DND-41 (cell line): ENCODE measurements around the gene FAM120A.

ENCODE experiments used
- ATAC-seq: fragments of 200-7000 bp; cut with Tn5 transposase; 3 replicates; pipeline ENCODE4 v1.9.1; 2021; ENCODE audit warnings: low read depth; ENCODE audit not compliant: insufficient read depth
- DNase-seq: peaks from one replicate; pipeline ENCODE4 v3.0.0-alpha.2; 2020
- H2AFZ ChIP-seq: 2 replicates; pipeline ENCODE4 v1.6.0; 2012; ENCODE audit warnings: low read depth, low read length
- H3K27ac ChIP-seq: 2 replicates; pipeline ENCODE4 v1.5.1; 2012; ENCODE audit warnings: low read length, inconsistent platforms
- H3K27me3 ChIP-seq: fragments of 200-600 bp; sonication (generic); 2 replicates; pipeline ENCODE4 v1.6.0; 2012; ENCODE audit warnings: low read length, mild to moderate bottlenecking, inconsistent platforms; ENCODE audit not compliant: insufficient read depth, poor library complexity
- H3K36me3 ChIP-seq: 2 replicates; pipeline ENCODE4 v1.5.1; 2012; ENCODE audit warnings: low read length, inconsistent platforms; ENCODE audit not compliant: insufficient read depth
- H3K4me1 ChIP-seq: 2 replicates; pipeline ENCODE4 v1.5.1; 2012; ENCODE audit warnings: mild to moderate bottlenecking, low read length; ENCODE audit not compliant: insufficient read depth
- H3K4me2 ChIP-seq: 2 replicates; pipeline ENCODE4 v1.6.0; 2012; ENCODE audit warnings: mild to moderate bottlenecking, moderate library complexity, low read length, inconsistent platforms; ENCODE audit not compliant: insufficient read depth
- H3K4me3 ChIP-seq, 2 experiments: fragments of 200-600 bp in 1 of 2; shearing (Covaris generic) in 1 of 2; 2 replicates each; pipeline ENCODE4 v1.5.1; 2012 to 2016; ENCODE audit warnings: inconsistent platforms in 2 of 2, low read length in 2 of 2, mild to moderate bottlenecking in 2 of 2, low read depth in 1 of 2, moderate library complexity in 1 of 2
- H3K79me2 ChIP-seq: 2 replicates; pipeline ENCODE4 v1.6.0; 2012; ENCODE audit warnings: low read length, inconsistent platforms; ENCODE audit not compliant: insufficient read depth
- H3K9ac ChIP-seq: 2 replicates; pipeline ENCODE4 v1.6.0; 2012; ENCODE audit warnings: low read depth, mild to moderate bottlenecking, inconsistent platforms, low read length, moderate library complexity
- H3K9me3 ChIP-seq: 2 replicates; pipeline ENCODE4 v1.5.1; 2012; ENCODE audit warnings: low read length, moderate library complexity, mild to moderate bottlenecking, inconsistent platforms; ENCODE audit not compliant: insufficient read depth, severe bottlenecking
- H4K20me1 ChIP-seq: 2 replicates; pipeline ENCODE4 v1.6.0; 2012; ENCODE audit warnings: low read length; ENCODE audit not compliant: insufficient read depth
- CTCF ChIP-seq: IDR thresholded peaks from 2 replicates; pipeline ENCODE4 v1.5.1; 2012; ENCODE audit warnings: borderline replicate concordance, low read length, moderate library complexity, mild to moderate bottlenecking; ENCODE audit not compliant: poor library complexity, severe bottlenecking; ENCODE audit errors: extremely low read depth
- EZH2 ChIP-seq: IDR thresholded peaks from 3 replicates; pipeline ENCODE4 v1.6.1; 2012; ENCODE audit warnings: borderline replicate concordance, low read depth, mild to moderate bottlenecking, moderate library complexity, low read length, inconsistent platforms; ENCODE audit not compliant: severe bottlenecking

The FAM120A gene

GRCh38 chr9:93496285-93496684 is 44.8 kb downstream of the FAM120A start:
- Histone ChIP-seq H3K4me3 (no peak overlapping the region), H3K79me2 (peaks cover 63% of the 10 kb centered on the region), H2AFZ (no peak overlapping the region), H3K27me3 (no peaks in the 10 kb centered on the region), H3K27ac (no peak overlapping the region; the same call in 1 of the 2 replicates), H3K4me1 (peaks cover 27% of the 10 kb centered on the region), H3K4me2 (no peak overlapping the region), H3K9me3 (no peaks in the 10 kb centered on the region), H3K9ac (no peak overlapping the region), H3K36me3 (peaks cover 92% of the 10 kb centered on the region), H4K20me1 (peaks cover 16% of the 10 kb centered on the region)
- ATAC-seq (no peak), DNase-seq (no peak)
- no peak for TF ChIP-seq CTCF
- TF ChIP-seq EZH2: no peak

GRCh38 chr9:93500571-93501298 is 49.2 kb downstream of the FAM120A start:
- DNase-seq (no peak), ATAC-seq (peak; percentile 54; the same call in 2 of the 3 replicates)
- Histone ChIP-seq H3K27ac (peak overlapping the region; percentile 70), H2AFZ (no peak overlapping the region), H3K9me3 (no peaks in the 10 kb centered on the region), H3K9ac (peak overlapping the region; percentile 42), H3K4me3 (peak overlapping the region; percentile 6 to 51; a peak in 3 of 4 replicates), H3K36me3 (peaks cover 85% of the 10 kb centered on the region), H3K79me2 (peaks cover 64% of the 10 kb centered on the region), H4K20me1 (peaks cover 11% of the 10 kb centered on the region), H3K4me2 (peak overlapping the region; percentile 71), H3K27me3 (no peaks in the 10 kb centered on the region), H3K4me1 (peaks cover 30% of the 10 kb centered on the region)
- no peak for TF ChIP-seq EZH2

GRCh38 chr9:93501406-93501805 is 49.9 kb downstream of the FAM120A start:
- Histone ChIP-seq H2AFZ (no peak overlapping the region), H3K4me2 (peak overlapping the region; percentile 71), H3K79me2 (peaks cover 69% of the 10 kb centered on the region), H3K27ac (peak overlapping the region; percentile 70), H3K36me3 (peaks cover 83% of the 10 kb centered on the region), H3K27me3 (no peaks in the 10 kb centered on the region), H3K4me3 (peak overlapping the region in 1 of 2 experiments; percentile 51; a peak in 2 of 4 replicates), H3K9ac (peak overlapping the region; percentile 42; the same call in 1 of the 2 replicates), H4K20me1 (peaks cover 9% of the 10 kb centered on the region), H3K9me3 (no peaks in the 10 kb centered on the region), H3K4me1 (peaks cover 30% of the 10 kb centered on the region)
- ATAC-seq (peak; percentile 81), DNase-seq (peak; percentile 13)
- no peak for TF ChIP-seq CTCF
- no peak for TF ChIP-seq EZH2

- peaks cover 81% of the 10 kb centered on the region for H3K36me3 ChIP-seq
- H3K9me3 ChIP-seq: no peaks in the 10 kb centered on the region
- DNase-seq (no peak), ATAC-seq (no peak)
- H3K27ac ChIP-seq: no peak overlapping the region
- H3K9ac ChIP-seq: no peak overlapping the region
- H4K20me1 ChIP-seq: peaks cover 25% of the 10 kb centered on the region
- H3K4me2 ChIP-seq: no peak overlapping the region
- no peak overlapping the region for H3K4me3 ChIP-seq
- no peak for TF ChIP-seq CTCF
- no peak for TF ChIP-seq EZH2
- H3K27me3 ChIP-seq: no peaks in the 10 kb centered on the region
- peaks cover 80% of the 10 kb centered on the region for H3K79me2 ChIP-seq
- no peak overlapping the region for H2AFZ ChIP-seq
- H3K4me1 ChIP-seq: peaks cover 28% of the 10 kb centered on the region
Observed at GRCh38 chr9:93503381-93503780, 51.9 kb downstream of the FAM120A start.
